GM23338 (cell line): Measurements from ENCODE around the gene WDR27. TPM values are rescaled to one million over a fixed set of nuclear protein-coding genes. Genes with fewer than 3 reads are reported as not detected.

ENCODE experiments used
- ATAC-seq: fragments of 200-7000 bp; cut with Tn5 transposase; 3 replicates; pipeline ENCODE4 v1.9.1; 2020
- DNase-seq: peaks from one replicate; pipeline ENCODE4 v3.0.0-alpha.2; 2015; ENCODE audit warnings: low spot score
- H2AFZ ChIP-seq: fragments of 200-600 bp; sonication (generic); 2 replicates; pipeline ENCODE4 v1.8.0; 2016; ENCODE audit warnings: antibody characterized with exemption, mild to moderate bottlenecking, moderate library complexity
- H3F3A ChIP-seq: fragments of 200-600 bp; sonication (generic); replicated peaks from 2 replicates; pipeline ENCODE4 v1.8.0; 2017; ENCODE audit warnings: antibody characterized with exemption, mixed run types, low read depth
- H3K27ac ChIP-seq: fragments of 200-600 bp; sonication (generic); 2 replicates; pipeline ENCODE4 v1.6.1; 2016; ENCODE audit warnings: low read depth
- H3K27me3 ChIP-seq: fragments of 200-600 bp; sonication (generic); 2 replicates; pipeline ENCODE4 v1.8.0; 2016; ENCODE audit warnings: mild to moderate bottlenecking, mixed run types, moderate library complexity; ENCODE audit not compliant: insufficient read depth
- H3K36me3 ChIP-seq: fragments of 200-600 bp; sonication (generic); 2 replicates; pipeline ENCODE4 v1.8.0; 2016; ENCODE audit warnings: mild to moderate bottlenecking; ENCODE audit not compliant: insufficient read depth
- H3K4me1 ChIP-seq: fragments of 200-600 bp; sonication (generic); 2 replicates; pipeline ENCODE4 v1.8.0; 2016; ENCODE audit warnings: mild to moderate bottlenecking, moderate library complexity; ENCODE audit not compliant: insufficient read depth
- H3K4me2 ChIP-seq: fragments of 200-600 bp; sonication (generic); 2 replicates; pipeline ENCODE4 v1.7.1; 2017; ENCODE audit warnings: mixed run types
- H3K4me3 ChIP-seq: fragments of 200-600 bp; sonication (generic); 2 replicates; pipeline ENCODE4 v1.6.1; 2016; ENCODE audit warnings: mixed run types
- H3K79me2 ChIP-seq: fragments of 200-600 bp; sonication (generic); replicated peaks from 2 replicates; pipeline ENCODE4 v1.8.0; 2017; ENCODE audit warnings: mild to moderate bottlenecking; ENCODE audit not compliant: insufficient read depth
- H3K9me2 ChIP-seq: fragments of 200-600 bp; sonication (generic); 2 replicates; pipeline ENCODE4 v1.8.0; 2017; ENCODE audit not compliant: insufficient read depth
- H4K20me1 ChIP-seq: fragments of 200-600 bp; sonication (generic); replicated peaks from 2 replicates; pipeline ENCODE4 v1.8.0; 2017; ENCODE audit warnings: mild to moderate bottlenecking; ENCODE audit not compliant: insufficient read depth
- H3K27ac Mint-ChIP-seq: 2 replicates; pipeline ENCODE4 v1.8.0; 2020; ENCODE audit warnings: inconsistent platforms, mild to moderate bottlenecking, moderate library complexity, mixed read lengths
- H3K27me3 Mint-ChIP-seq: 3 replicates; pipeline ENCODE4 v1.8.0; 2022; ENCODE audit warnings: low read depth, mild to moderate bottlenecking, moderate library complexity, mixed read lengths, inconsistent platforms; ENCODE audit not compliant: insufficient read depth, poor library complexity
- H3K36me3 Mint-ChIP-seq: 3 replicates; pipeline ENCODE4 v1.8.0; 2021; ENCODE audit warnings: low read depth, mild to moderate bottlenecking, inconsistent platforms, moderate library complexity, mixed read lengths
- H3K4me1 Mint-ChIP-seq: 3 replicates; pipeline ENCODE4 v1.8.0; 2020; ENCODE audit warnings: mild to moderate bottlenecking, inconsistent platforms, mixed read lengths
- H3K4me3 Mint-ChIP-seq: 3 replicates; pipeline ENCODE4 v1.8.0; 2021; ENCODE audit warnings: moderate library complexity, mild to moderate bottlenecking, inconsistent platforms, mixed read lengths
- H3K9me3 Mint-ChIP-seq: 3 replicates; pipeline ENCODE4 v1.8.0; 2020; ENCODE audit warnings: moderate library complexity, mild to moderate bottlenecking, inconsistent platforms, mixed read lengths
- EZH2phosphoT487 ChIP-seq: fragments of 200-600 bp; sonication (generic); IDR thresholded peaks from one replicate; pipeline ENCODE4 v1.8.1; 2018; ENCODE audit warnings: antibody characterized with exemption; ENCODE audit not compliant: unreplicated experiment
- STAT1 ChIP-seq: IDR thresholded peaks from one replicate; pipeline ENCODE4 v1.6.1; 2016; ENCODE audit warnings: antibody characterized with exemption; ENCODE audit not compliant: unreplicated experiment
- ZNF331 ChIP-seq: fragments of 250-450 bp; sonication (Bioruptor Pico); IDR thresholded peaks from 2 replicates; pipeline ENCODE4 v1.5.0; 2020; ENCODE audit warnings: low read depth, mild to moderate bottlenecking, moderate library complexity
- polyA plus RNA-seq: library from polyadenylated mRNA; unstranded; fragments of >200 nt; fragmentation: Nextera tagmentation; extraction: Ambion mirVana; gene quantifications from 2 replicates; pipeline ENCODE4 v1.2.1, GENCODE V29; 2016
- total RNA-seq: library from RNA; depleted of rRNA; stranded (reverse); fragments of >200 nt; shearing (Covaris generic); gene quantifications from 2 replicates; pipeline ENCODE4 v1.2.3, GENCODE V29; 2014
- TF ChIP-seq, protein P1 (sequence below): fragments of 250-450 bp; sonication (Bioruptor Pico); IDR thresholded peaks from 2 replicates; pipeline ENCODE4 v1.5.0; 2020; ENCODE audit warnings: mild to moderate bottlenecking, moderate library complexity

The WDR27 gene
- total and polyA plus RNA-seq, 2 experiments from 2014 or later = 55.3 to 80.4 TPM

- TF ChIP-seq, protein P1, sequence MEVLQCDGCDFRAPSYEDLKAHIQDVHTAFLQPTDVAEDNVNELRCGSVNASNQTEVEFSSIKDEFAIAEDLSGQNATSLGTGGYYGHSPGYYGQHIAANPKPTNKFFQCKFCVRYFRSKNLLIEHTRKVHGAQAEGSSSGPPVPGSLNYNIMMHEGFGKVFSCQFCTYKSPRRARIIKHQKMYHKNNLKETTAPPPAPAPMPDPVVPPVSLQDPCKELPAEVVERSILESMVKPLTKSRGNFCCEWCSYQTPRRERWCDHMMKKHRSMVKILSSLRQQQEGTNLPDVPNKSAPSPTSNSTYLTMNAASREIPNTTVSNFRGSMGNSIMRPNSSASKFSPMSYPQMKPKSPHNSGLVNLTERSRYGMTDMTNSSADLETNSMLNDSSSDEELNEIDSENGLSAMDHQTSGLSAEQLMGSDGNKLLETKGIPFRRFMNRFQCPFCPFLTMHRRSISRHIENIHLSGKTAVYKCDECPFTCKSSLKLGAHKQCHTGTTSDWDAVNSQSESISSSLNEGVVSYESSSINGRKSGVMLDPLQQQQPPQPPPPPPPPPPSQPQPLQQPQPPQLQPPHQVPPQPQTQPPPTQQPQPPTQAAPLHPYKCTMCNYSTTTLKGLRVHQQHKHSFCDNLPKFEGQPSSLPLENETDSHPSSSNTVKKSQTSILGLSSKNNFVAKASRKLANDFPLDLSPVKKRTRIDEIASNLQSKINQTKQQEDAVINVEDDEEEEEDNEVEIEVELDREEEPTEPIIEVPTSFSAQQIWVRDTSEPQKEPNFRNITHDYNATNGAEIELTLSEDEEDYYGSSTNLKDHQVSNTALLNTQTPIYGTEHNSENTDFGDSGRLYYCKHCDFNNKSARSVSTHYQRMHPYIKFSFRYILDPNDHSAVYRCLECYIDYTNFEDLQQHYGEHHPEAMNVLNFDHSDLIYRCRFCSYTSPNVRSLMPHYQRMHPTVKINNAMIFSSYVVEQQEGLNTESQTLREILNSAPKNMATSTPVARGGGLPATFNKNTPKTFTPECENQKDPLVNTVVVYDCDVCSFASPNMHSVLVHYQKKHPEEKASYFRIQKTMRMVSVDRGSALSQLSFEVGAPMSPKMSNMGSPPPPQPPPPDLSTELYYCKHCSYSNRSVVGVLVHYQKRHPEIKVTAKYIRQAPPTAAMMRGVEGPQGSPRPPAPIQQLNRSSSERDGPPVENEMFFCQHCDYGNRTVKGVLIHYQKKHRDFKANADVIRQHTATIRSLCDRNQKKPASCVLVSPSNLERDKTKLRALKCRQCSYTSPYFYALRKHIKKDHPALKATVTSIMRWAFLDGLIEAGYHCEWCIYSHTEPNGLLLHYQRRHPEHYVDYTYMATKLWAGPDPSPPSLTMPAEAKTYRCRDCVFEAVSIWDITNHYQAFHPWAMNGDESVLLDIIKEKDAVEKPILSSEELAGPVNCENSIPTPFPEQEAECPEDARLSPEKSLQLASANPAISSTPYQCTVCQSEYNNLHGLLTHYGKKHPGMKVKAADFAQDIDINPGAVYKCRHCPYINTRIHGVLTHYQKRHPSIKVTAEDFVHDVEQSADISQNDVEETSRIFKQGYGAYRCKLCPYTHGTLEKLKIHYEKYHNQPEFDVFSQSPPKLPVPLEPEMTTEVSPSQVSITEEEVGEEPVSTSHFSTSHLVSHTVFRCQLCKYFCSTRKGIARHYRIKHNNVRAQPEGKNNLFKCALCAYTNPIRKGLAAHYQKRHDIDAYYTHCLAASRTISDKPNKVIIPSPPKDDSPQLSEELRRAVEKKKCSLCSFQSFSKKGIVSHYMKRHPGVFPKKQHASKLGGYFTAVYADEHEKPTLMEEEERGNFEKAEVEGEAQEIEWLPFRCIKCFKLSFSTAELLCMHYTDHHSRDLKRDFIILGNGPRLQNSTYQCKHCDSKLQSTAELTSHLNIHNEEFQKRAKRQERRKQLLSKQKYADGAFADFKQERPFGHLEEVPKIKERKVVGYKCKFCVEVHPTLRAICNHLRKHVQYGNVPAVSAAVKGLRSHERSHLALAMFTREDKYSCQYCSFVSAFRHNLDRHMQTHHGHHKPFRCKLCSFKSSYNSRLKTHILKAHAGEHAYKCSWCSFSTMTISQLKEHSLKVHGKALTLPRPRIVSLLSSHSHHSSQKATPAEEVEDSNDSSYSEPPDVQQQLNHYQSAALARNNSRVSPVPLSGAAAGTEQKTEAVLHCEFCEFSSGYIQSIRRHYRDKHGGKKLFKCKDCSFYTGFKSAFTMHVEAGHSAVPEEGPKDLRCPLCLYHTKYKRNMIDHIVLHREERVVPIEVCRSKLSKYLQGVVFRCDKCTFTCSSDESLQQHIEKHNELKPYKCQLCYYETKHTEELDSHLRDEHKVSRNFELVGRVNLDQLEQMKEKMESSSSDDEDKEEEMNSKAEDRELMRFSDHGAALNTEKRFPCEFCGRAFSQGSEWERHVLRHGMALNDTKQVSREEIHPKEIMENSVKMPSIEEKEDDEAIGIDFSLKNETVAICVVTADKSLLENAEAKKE (CRISPR knock-in tag) = no peak
These were observed 8.2 kb upstream of the WDR27 start (continued) for GRCh38 chr6:169710009-169710408.

- Histone ChIP-seq H3K9me2 (no peaks in the 10 kb centered on the region), H3K79me2 (peaks cover 7% of the 10 kb centered on the region), H3K27me3 (no peaks in the 10 kb centered on the region), H3F3A (no peaks in the 10 kb centered on the region), H3K4me1 (no peaks in the 10 kb centered on the region), H3K4me3 (no peak overlapping the region), H3K4me2 (no peak overlapping the region), H3K36me3 (peaks cover 17% of the 10 kb centered on the region; the same call in 1 of the 2 replicates), H2AFZ (no peak overlapping the region), H3K27ac (no peak overlapping the region), H4K20me1 (peaks cover 4% of the 10 kb centered on the region; the same call in 1 of the 2 replicates)
- ATAC-seq (no peak), DNase-seq (no peak)
- no peak overlapping the region for H3K27ac Mint-ChIP-seq
- H3K9me3 Mint-ChIP-seq = no peaks in the 10 kb centered on the region
- TF ChIP-seq EZH2phosphoT487 (no peak), STAT1 (no peak), ZNF331 (no peak)
- TF ChIP-seq, protein P1 (CRISPR knock-in tag) = no peak
- H3K4me3 Mint-ChIP-seq = no peak overlapping the region
- H3K36me3 Mint-ChIP-seq = peaks cover 38% of the 10 kb centered on the region
- H3K27me3 Mint-ChIP-seq = no peaks in the 10 kb centered on the region
- H3K4me1 Mint-ChIP-seq = peaks cover 4% of the 10 kb centered on the region
These were observed 7.5 kb upstream of the WDR27 start for GRCh38 chr6:169709293-169709692.
